HepG2 (cell line): ENCODE results near the gene TRPV4. TPM values are rescaled to one million over a fixed set of nuclear protein-coding genes. Genes with fewer than 3 reads are reported as not detected.

Source experiments
- BRD4 ChIP-seq: sonication (generic); formaldehyde crosslinking; IDR thresholded peaks from 2 replicates; pipeline ENCODE4 v1.4.0; 2020; ENCODE audit warnings: missing genetic modification reagents
- CENPX ChIP-seq: sonication (generic); formaldehyde crosslinking; IDR thresholded peaks from 2 replicates; pipeline ENCODE4 v1.9.0; 2021; ENCODE audit warnings: mild to moderate bottlenecking, missing genetic modification reagents, moderate library complexity
- HBP1 ChIP-seq: IDR thresholded peaks from 2 replicates; pipeline ENCODE4 v1.6.1; 2016; ENCODE audit warnings: low read depth, control low read depth
- KIAA2018 ChIP-seq: sonication (generic); formaldehyde crosslinking; IDR thresholded peaks from 2 replicates; pipeline ENCODE4 v1.5.0; 2020; ENCODE audit warnings: mild to moderate bottlenecking, missing genetic modification reagents, borderline replicate concordance
- MAFF ChIP-seq: IDR thresholded peaks from 2 replicates; pipeline ENCODE4 v1.6.1; 2011; ENCODE audit warnings: low read depth, low read length, improper control_type of control experiment
- MTA1 ChIP-seq: sonication (generic); formaldehyde crosslinking; IDR thresholded peaks from 2 replicates; pipeline ENCODE4 v1.4.0; 2020; ENCODE audit warnings: missing genetic modification reagents, mild to moderate bottlenecking, borderline replicate concordance
- MYNN ChIP-seq: sonication (generic); formaldehyde crosslinking; IDR thresholded peaks from 2 replicates; pipeline ENCODE4 v1.4.0; 2020; ENCODE audit warnings: mild to moderate bottlenecking, low read depth, missing genetic modification reagents
- NR2F6 ChIP-seq, 2 experiments: IDR thresholded peaks; 2 replicates each; pipeline ENCODE4 v1.6.1; 2016; ENCODE audit warnings: antibody characterized with exemption in 1 of 2, mild to moderate bottlenecking in 1 of 2
- PHF21A ChIP-seq: sonication (generic); formaldehyde crosslinking; IDR thresholded peaks from 2 replicates; pipeline ENCODE4 v1.5.0; 2020; ENCODE audit warnings: mild to moderate bottlenecking, missing genetic modification reagents
- PRMT3 ChIP-seq: sonication (generic); formaldehyde crosslinking; IDR thresholded peaks from 2 replicates; pipeline ENCODE4 v1.8.1; 2022; ENCODE audit warnings: low read depth, mild to moderate bottlenecking, moderate library complexity, missing genetic modification reagents, borderline replicate concordance
- RAD21 ChIP-seq: fragments of 450-650 bp; formaldehyde crosslinking; IDR thresholded peaks from 2 replicates; pipeline ENCODE4 v1.5.0; 2020; ENCODE audit warnings: mild to moderate bottlenecking
- RARG ChIP-seq: sonication (generic); formaldehyde crosslinking; IDR thresholded peaks from 2 replicates; pipeline ENCODE4 v1.4.0; 2020; ENCODE audit warnings: low read depth, mild to moderate bottlenecking, missing genetic modification reagents
- TCF12 ChIP-seq, 2 experiments: fragments of 450-650 bp in 1 of 2; sonication (generic) in 1 of 2; formaldehyde crosslinking in 1 of 2; IDR thresholded peaks; 2 replicates each; pipeline versions ENCODE4 v1.6.1 to v1.8.0; 2017 to 2022; ENCODE audit warnings: antibody characterized with exemption in 1 of 2, mild to moderate bottlenecking in 1 of 2, missing genetic modification reagents in 1 of 2, moderate library complexity in 1 of 2
- ZNF230 ChIP-seq: sonication (generic); formaldehyde crosslinking; IDR thresholded peaks from 2 replicates; pipeline ENCODE4 v1.4.0; 2020; ENCODE audit warnings: mild to moderate bottlenecking, missing genetic modification reagents
- ZNF263 ChIP-seq: sonication (generic); formaldehyde crosslinking; IDR thresholded peaks from 2 replicates; pipeline ENCODE4 v1.4.0; 2020; ENCODE audit warnings: missing genetic modification reagents
- ZNF781 ChIP-seq: sonication (generic); formaldehyde crosslinking; IDR thresholded peaks from 2 replicates; pipeline ENCODE4 v1.5.1; 2020; ENCODE audit warnings: borderline replicate concordance, mild to moderate bottlenecking, missing genetic modification reagents; ENCODE audit errors: not compliant biosample characterization
- polyA plus RNA-seq, 8 experiments: library from polyadenylated mRNA; depleted of rRNA in 3 of 8; stranded (reverse) in 7 of 8; unstranded in 1 of 8; fragments of >200 nt; fragmentation: Illumina TruSeq in 4 of 8; extraction: Trizol in 4 of 8; gene quantifications; 2 replicates each; pipeline versions ENCODE4 v1.2.1 to v1.2.3, GENCODE V29; 2011 to 2016; ENCODE audit warnings: low read depth in 4 of 8, missing spikeins in 1 of 8, mixed read lengths in 1 of 8; ENCODE audit not compliant: insufficient read depth in 1 of 8
- total RNA-seq, 5 experiments: library from RNA; depleted of rRNA; stranded (reverse); fragments of >200 nt; fragmentation: Illumina TruSeq; extraction: Trizol; gene quantifications; 2 replicates each; pipeline ENCODE4 v1.2.3, GENCODE V29; 2016; ENCODE audit warnings: low read depth in 1 of 5

Gene TRPV4
- total and polyA plus RNA-seq, 2 of the 13 experiments (the other 11 are each of a cell fraction or from before 2014, with no cell fraction given) = 0.66 to 4.7 TPM

- no peak for TF ChIP-seq KIAA2018 (CRISPR knock-in tag)
- TF ChIP-seq NR2F6 (IDR thresholded peaks at IDR 0.05) = peak; percentile 11; the same call in 1 of the 2 replicates
- peak; percentile 28; the same call in 1 of the 2 replicates for TF ChIP-seq NR2F6 (CRISPR knock-in tag; IDR thresholded peaks at IDR 0.05)
- peak; percentile 59 for TF ChIP-seq ZNF781 (CRISPR knock-in tag)
- TF ChIP-seq TCF12 (IDR thresholded peaks at IDR 0.05) = no peak
- TF ChIP-seq TCF12 (CRISPR knock-in tag; IDR thresholded peaks at IDR 0.05) = no peak
- TF ChIP-seq RARG (CRISPR knock-in tag) = no peak
- peak; percentile 76 for TF ChIP-seq PHF21A (CRISPR knock-in tag)
- TF ChIP-seq MTA1 (CRISPR knock-in tag) = no peak
- TF ChIP-seq ZNF230 = peak; percentile 32; the same call in 1 of the 2 replicates
- TF ChIP-seq ZNF263 = no peak; the same call in 1 of the 2 replicates
- TF ChIP-seq PRMT3 = no peak
- TF ChIP-seq MAFF = no peak
- TF ChIP-seq MYNN (CRISPR knock-in tag) = no peak
- no peak for TF ChIP-seq CENPX (CRISPR knock-in tag)
- TF ChIP-seq HBP1 (CRISPR knock-in tag) = no peak
- TF ChIP-seq BRD4 = peak; percentile 62; the same call in 1 of the 2 replicates
- TF ChIP-seq RAD21 = 0 out of 2 replicates have a peak, but pooled peaks have one; percentile 7
Measured at GRCh38 chr12:109741970-109742703, 91.1 kb downstream of the TRPV4 start (continued).
